HepG2 (cell line): ENCODE measurements around the gene ZNHIT6. TPM values are rescaled to one million over a fixed set of nuclear protein-coding genes. Genes with fewer than 3 reads are reported as not detected.

ENCODE experiments used
- ARNTL ChIP-seq: sonication (generic); formaldehyde crosslinking; IDR thresholded peaks from 2 replicates; pipeline ENCODE4 v1.4.0; 2020; ENCODE audit warnings: mild to moderate bottlenecking, missing genetic modification reagents
- ATF6 ChIP-seq: sonication (generic); formaldehyde crosslinking; conservative IDR thresholded peaks from 2 replicates; pipeline ENCODE4 v1.4.0; 2020; ENCODE audit warnings: missing genetic modification reagents
- EED ChIP-seq: sonication (generic); formaldehyde crosslinking; IDR thresholded peaks from 2 replicates; pipeline ENCODE4 v1.5.0; 2020; ENCODE audit warnings: mild to moderate bottlenecking, missing genetic modification reagents
- GATA4 ChIP-seq: sonication (generic); IDR thresholded peaks from 2 replicates; pipeline ENCODE4 v1.6.1; 2016; ENCODE audit warnings: antibody characterized with exemption, low read depth, borderline replicate concordance
- GTF2F1 ChIP-seq: fragments of 150-350 bp; IDR thresholded peaks from 2 replicates; pipeline ENCODE4 v1.6.1; 2014; ENCODE audit warnings: low read length
- JARID2 ChIP-seq: sonication (generic); formaldehyde crosslinking; IDR thresholded peaks from 2 replicates; pipeline ENCODE4 v1.8.1; 2023; ENCODE audit warnings: missing genetic modification reagents, inconsistent platforms; ENCODE audit not compliant: insufficient replicate concordance
- NFKBIZ ChIP-seq: IDR thresholded peaks from 2 replicates; pipeline ENCODE4 v1.6.1; 2018; ENCODE audit warnings: missing genetic modification reagents, missing compliant biosample characterization
- NR0B2 ChIP-seq: sonication (generic); formaldehyde crosslinking; IDR thresholded peaks from 2 replicates; pipeline ENCODE4 v1.4.0; 2020; ENCODE audit warnings: mild to moderate bottlenecking, missing genetic modification reagents
- PAWR ChIP-seq: sonication (generic); formaldehyde crosslinking; IDR thresholded peaks from 2 replicates; pipeline ENCODE4 v1.4.0; 2020; ENCODE audit warnings: missing genetic modification reagents, mild to moderate bottlenecking, borderline replicate concordance
- TBX2 ChIP-seq: sonication (generic); formaldehyde crosslinking; IDR thresholded peaks from 2 replicates; pipeline ENCODE4 v1.5.0; 2020; ENCODE audit warnings: missing genetic modification reagents, mild to moderate bottlenecking, borderline replicate concordance
- THAP11 ChIP-seq: IDR thresholded peaks from 2 replicates; pipeline ENCODE4 v1.6.1; 2016; ENCODE audit warnings: missing biosample characterization, missing genetic modification reagents
- UBTF ChIP-seq: sonication (generic); formaldehyde crosslinking; IDR thresholded peaks from 2 replicates; pipeline ENCODE4 v1.4.0; 2020; ENCODE audit warnings: mild to moderate bottlenecking, missing genetic modification reagents
- YEATS4 ChIP-seq: sonication (generic); formaldehyde crosslinking; IDR thresholded peaks from 2 replicates; pipeline ENCODE4 v1.4.0; 2020; ENCODE audit warnings: missing genetic modification reagents, borderline replicate concordance
- ZBTB7B ChIP-seq: sonication (generic); formaldehyde crosslinking; IDR thresholded peaks from 2 replicates; pipeline ENCODE4 v1.4.0; 2020; ENCODE audit warnings: missing genetic modification reagents
- ZFP1 ChIP-seq: IDR thresholded peaks from 2 replicates; pipeline ENCODE4 v1.6.1; 2016
- ZNF430 ChIP-seq: sonication (generic); formaldehyde crosslinking; IDR thresholded peaks from 2 replicates; pipeline ENCODE4 v1.9.0; 2021; ENCODE audit warnings: mild to moderate bottlenecking, missing genetic modification reagents
- ZNF766 ChIP-seq: sonication (generic); formaldehyde crosslinking; IDR thresholded peaks from 2 replicates; pipeline ENCODE4 v1.5.0; 2020; ENCODE audit warnings: missing genetic modification reagents, borderline replicate concordance
- polyA plus RNA-seq, 8 experiments: library from polyadenylated mRNA; depleted of rRNA in 3 of 8; stranded (reverse) in 7 of 8; unstranded in 1 of 8; fragments of >200 nt; fragmentation: Illumina TruSeq in 4 of 8; extraction: Trizol in 4 of 8; gene quantifications; 2 replicates each; pipeline versions ENCODE4 v1.2.1 to v1.2.3, GENCODE V29; 2011 to 2016; ENCODE audit warnings: low read depth in 4 of 8, missing spikeins in 1 of 8, mixed read lengths in 1 of 8; ENCODE audit not compliant: insufficient read depth in 1 of 8
- total RNA-seq, 5 experiments: library from RNA; depleted of rRNA; stranded (reverse); fragments of >200 nt; fragmentation: Illumina TruSeq; extraction: Trizol; gene quantifications; 2 replicates each; pipeline ENCODE4 v1.2.3, GENCODE V29; 2016; ENCODE audit warnings: low read depth in 1 of 5
- TF ChIP-seq, protein P1 (sequence below): sonication (generic); formaldehyde crosslinking; IDR thresholded peaks from 2 replicates; pipeline ENCODE4 v1.4.0; 2020; ENCODE audit warnings: missing genetic modification reagents
- TF ChIP-seq, protein P2 (sequence below): sonication (generic); formaldehyde crosslinking; IDR thresholded peaks from 2 replicates; pipeline ENCODE4 v1.4.0; 2020; ENCODE audit warnings: missing genetic modification reagents, borderline replicate concordance

Gene ZNHIT6
- total and polyA plus RNA-seq, 2 of the 13 experiments (the other 11 are each of a cell fraction or from before 2014, with no cell fraction given): 6.0 to 15.2 TPM

DNA sequence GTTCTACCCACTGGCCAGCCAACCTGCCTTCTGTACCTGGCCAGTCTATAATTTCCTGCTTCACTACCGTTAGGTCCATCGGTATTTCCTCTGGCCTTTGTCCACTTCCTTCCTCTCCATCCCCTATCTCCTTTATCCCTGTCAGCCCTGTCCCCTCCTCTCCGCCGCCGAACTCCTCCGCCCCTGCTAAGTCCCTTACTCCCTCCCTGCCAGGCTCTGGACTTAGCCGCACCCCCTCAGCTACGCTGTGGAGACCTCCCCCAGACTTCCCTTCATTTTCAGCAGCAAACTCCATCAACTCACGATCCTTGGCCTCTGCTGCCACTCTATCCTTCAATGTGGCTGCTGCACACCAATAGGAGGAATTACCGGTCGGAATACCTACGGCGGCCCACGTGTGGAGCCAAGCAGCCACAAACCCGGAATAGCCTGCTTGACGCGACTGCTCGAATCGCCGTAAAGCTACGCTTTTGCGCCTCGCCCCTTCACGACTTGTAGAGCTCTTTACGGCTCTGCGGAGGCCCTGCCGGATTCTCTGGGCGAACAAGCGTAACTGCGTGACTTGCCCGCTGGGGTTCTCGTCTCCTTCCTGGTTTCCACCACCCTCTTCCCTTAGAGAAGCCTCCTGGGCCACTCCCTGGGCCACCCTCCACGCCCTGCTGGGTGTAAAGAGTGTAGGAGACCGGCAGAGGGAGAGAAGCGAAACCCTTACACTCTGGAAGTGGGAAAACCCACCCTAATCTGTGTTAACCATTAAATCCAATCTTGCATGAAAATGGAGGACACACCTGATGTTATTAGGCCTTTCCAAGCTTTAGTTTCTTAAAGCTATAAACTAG, at the start of gene ZNHIT6 (continued):
- TF ChIP-seq PAWR (no peak), ATF6 (CRISPR knock-in tag) (0 out of 2 replicates have a peak, but pooled peaks have one; percentile 80), GATA4 (peak; percentile 71; the same call in 1 of the 2 replicates), EED (no peak), UBTF (CRISPR knock-in tag) (peak; percentile 72; the same call in 1 of the 2 replicates), ZNF430 (0 out of 2 replicates have a peak, but pooled peaks have one; percentile 48), ZNF766 (CRISPR knock-in tag) (no peak), GTF2F1 (no peak), JARID2 (no peak), THAP11 (CRISPR knock-in tag) (peak; percentile 94), NR0B2 (CRISPR knock-in tag) (peak; percentile 85; the same call in 1 of the 2 replicates), ZBTB7B (no peak), YEATS4 (peak; percentile 91), NFKBIZ (CRISPR knock-in tag) (peak; percentile 28; the same call in 1 of the 2 replicates), TBX2 (CRISPR knock-in tag) (peak; percentile 77; the same call in 1 of the 2 replicates), ARNTL (CRISPR knock-in tag) (peak; percentile 43), ZFP1 (CRISPR knock-in tag) (peak; percentile 30; the same call in 1 of the 2 replicates)
- TF ChIP-seq, protein P1, sequence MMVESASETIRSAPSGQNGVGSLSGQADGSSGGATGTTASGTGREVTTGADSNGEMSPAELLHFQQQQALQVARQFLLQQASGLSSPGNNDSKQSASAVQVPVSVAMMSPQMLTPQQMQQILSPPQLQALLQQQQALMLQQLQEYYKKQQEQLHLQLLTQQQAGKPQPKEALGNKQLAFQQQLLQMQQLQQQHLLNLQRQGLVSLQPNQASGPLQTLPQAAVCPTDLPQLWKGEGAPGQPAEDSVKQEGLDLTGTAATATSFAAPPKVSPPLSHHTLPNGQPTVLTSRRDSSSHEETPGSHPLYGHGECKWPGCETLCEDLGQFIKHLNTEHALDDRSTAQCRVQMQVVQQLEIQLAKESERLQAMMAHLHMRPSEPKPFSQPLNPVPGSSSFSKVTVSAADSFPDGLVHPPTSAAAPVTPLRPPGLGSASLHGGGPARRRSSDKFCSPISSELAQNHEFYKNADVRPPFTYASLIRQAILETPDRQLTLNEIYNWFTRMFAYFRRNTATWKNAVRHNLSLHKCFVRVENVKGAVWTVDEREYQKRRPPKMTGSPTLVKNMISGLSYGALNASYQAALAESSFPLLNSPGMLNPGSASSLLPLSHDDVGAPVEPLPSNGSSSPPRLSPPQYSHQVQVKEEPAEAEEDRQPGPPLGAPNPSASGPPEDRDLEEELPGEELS (CRISPR knock-in tag): peak; percentile 53; the same call in 1 of the 2 replicates
- TF ChIP-seq, protein P2, sequence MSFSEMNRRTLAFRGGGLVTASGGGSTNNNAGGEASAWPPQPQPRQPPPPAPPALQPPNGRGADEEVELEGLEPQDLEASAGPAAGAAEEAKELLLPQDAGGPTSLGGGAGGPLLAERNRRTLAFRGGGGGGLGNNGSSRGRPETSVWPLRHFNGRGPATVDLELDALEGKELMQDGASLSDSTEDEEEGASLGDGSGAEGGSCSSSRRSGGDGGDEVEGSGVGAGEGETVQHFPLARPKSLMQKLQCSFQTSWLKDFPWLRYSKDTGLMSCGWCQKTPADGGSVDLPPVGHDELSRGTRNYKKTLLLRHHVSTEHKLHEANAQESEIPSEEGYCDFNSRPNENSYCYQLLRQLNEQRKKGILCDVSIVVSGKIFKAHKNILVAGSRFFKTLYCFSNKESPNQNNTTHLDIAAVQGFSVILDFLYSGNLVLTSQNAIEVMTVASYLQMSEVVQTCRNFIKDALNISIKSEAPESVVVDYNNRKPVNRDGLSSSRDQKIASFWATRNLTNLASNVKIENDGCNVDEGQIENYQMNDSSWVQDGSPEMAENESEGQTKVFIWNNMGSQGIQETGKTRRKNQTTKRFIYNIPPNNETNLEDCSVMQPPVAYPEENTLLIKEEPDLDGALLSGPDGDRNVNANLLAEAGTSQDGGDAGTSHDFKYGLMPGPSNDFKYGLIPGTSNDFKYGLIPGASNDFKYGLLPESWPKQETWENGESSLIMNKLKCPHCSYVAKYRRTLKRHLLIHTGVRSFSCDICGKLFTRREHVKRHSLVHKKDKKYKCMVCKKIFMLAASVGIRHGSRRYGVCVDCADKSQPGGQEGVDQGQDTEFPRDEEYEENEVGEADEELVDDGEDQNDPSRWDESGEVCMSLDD: no peak; the same call in 1 of the 2 replicates
